Activated T-cell treated with anti-CD3 and anti-CD28 coated beads for 1 hour (primary cell): ENCODE measurements around the gene BTBD18.

Source experiments
- DNase-seq: peaks from one replicate; pipeline ENCODE4 v3.0.0-alpha.2; 2020; ENCODE audit warnings: low read depth

Gene BTBD18

DNA sequence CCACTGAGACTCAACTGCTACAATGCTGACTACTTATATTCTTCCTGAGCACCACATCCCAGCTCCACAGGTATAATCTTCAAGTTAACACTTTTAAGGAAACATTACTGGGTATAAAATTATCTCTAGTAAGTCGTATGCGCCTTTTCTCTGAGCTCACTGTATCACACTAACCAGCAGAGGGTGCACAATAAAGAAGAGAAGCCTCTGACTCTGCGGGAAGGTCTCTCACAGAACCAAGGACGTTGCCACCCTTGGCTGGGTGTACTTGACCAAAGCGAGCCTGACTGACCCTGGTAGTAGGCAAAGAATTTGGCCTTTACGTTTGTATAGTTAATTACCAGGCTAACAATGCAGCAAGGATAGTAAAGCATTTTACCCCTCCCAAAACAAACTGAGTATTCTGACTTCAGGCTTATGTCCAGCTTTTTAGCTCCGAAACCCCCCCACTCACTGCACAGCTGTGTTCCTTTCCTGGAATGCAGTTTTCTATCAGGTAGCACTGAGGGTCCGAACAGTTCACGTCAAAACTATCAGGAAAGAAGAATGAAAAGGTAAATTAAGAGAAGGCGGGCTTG lies at the start of gene BTBD18:
BTBD18 (minus strand) TSS at position 144 of the 578 bp plus-strand sequence. CDS start 631 bp downstream, outside the sequence.
- DNase-seq: no peak

- DNase-seq: no peak
Measured at GRCh38 chr11:57801183-57801485, 49.5 kb upstream of the BTBD18 start.

GRCh38 chr11:57800444-57801182 lies 49.0 kb upstream of the BTBD18 start:
- no peak for DNase-seq

- no peak for DNase-seq
Measured at GRCh38 chr11:57798905-57799559, 47.4 kb upstream of the BTBD18 start.

- no peak for DNase-seq
Measured at GRCh38 chr11:57793351-57794115, 41.9 kb upstream of the BTBD18 start.

DNA sequence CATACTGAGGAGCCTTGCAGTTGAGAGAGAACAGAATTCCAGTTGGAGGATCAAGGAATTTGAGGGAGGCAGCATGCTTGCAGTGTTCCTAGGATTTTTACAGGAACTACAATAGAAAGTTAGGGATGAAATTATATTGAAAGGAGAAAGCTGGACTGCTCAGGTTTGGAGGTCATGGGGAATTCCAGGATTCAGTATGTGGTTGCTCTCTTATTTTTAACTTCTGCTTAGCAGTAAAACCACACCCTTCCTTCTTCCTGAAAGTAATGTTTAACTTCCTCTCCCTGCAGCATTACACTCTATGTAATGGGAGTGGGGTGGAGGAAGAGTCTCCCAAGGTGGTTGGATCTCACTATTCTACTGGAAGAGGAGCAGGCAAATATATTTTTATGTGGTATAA lies 41.3 kb upstream of the BTBD18 start:
- no peak for DNase-seq

GRCh38 chr11:57792060-57792541 lies 40.5 kb upstream of the BTBD18 start:
- DNase-seq: peak; percentile 83

- DNase-seq: no peak
Measured at GRCh38 chr11:57791321-57792059, 39.9 kb upstream of the BTBD18 start.

DNA sequence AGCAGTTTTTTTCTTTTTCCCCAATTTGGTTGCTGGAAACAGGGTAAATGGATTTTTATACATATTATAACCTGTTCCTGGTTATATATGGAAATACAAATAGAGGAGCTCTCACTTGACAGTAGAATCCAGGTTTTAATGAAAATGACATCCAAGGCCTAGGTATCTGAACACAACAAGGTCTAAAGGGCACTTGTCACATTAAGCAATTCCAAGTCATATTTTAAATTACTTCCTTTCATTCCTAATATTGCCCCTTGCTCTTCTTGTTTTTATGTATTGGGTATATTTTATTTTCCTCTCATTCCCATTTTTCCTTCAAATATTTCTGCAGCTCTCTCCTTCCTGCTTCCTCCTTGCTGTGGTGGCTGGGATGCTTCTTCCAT lies 37.1 kb upstream of the BTBD18 start:
- no peak for DNase-seq

DNA sequence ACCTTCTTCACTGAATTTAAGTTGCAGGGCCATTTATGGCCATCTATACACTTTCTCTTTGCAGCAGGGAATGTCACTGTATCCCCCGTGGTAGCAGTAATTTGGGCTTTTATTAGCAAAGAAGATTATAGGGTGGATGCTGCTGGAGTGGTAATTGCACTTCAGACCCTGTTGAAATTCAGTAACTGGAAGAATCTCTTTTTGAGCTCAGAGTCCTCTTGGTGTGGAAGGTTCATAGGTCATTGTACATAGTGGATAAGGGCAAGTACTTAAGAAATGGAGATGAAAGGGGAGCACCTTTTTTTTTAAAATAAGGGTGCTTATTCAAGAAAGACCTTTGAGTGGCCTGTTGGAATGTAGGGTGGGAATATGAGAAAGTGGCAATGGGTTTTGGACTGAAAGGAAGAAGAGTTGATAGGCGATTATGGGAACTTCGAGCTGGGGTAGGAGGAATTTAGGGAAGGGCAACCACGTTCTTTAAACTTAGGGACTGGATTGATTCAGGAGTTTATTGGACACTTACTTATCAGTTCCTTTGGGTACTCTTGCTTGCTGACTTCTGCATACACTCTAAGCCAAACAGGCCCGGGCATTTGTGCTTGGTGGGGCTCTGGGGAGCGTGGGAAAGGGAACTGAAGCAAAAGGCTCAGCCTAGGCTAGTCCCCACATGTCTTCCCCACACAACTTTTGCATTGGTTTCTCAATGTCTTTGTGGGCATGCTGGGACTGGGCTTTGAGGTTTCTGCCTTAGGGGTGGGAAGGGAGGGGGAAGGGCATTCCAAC lies 36.5 kb upstream of the BTBD18 start:
- no peak for DNase-seq

GRCh38 chr11:57787006-57787604 lies 35.5 kb upstream of the BTBD18 start:
- no peak for DNase-seq

DNA sequence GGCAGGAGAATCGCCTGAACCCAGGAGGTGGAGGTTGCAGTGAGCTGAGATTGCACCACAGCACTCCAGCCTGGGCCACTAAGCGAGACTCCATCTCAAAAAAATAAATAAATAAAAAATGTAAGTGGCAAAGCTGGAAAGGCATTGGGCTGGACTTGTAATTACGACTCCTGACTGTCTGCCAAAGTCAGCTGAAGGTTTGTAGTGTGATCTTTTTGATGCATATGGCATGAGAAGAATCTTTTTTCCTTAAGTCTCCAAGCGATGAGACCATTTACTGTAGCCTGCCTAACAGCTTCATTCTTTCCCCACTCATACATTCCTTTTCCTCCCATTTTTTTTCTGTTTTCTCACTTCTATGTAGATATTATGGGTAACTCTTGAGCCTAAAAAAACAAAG lies 34.8 kb upstream of the BTBD18 start:
- DNase-seq: no peak

- no peak for DNase-seq
Measured at GRCh38 chr11:57785072-57785471, 33.5 kb upstream of the BTBD18 start.

DNA sequence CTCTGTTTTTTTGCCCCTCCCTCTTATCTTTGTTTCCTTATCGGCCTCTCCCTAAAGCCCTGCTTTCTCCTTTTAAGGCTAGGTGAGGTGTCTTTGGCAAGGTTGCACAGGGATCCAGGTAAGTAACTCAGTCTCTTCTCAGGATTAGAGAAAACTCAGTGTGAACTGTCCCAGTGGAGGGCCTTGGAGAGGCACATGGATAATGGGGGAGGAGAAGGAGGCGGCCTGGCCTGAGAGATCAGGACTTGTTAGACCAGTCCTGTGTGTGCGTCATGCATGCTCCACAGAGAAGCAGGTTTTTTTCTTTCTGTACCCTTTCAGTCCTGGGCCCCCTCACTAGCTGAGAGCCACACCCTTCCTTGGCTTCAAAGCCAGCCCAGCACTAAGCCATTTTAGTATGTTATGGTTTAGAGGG lies 29.9 kb upstream of the BTBD18 start:
- DNase-seq: no peak

DNA sequence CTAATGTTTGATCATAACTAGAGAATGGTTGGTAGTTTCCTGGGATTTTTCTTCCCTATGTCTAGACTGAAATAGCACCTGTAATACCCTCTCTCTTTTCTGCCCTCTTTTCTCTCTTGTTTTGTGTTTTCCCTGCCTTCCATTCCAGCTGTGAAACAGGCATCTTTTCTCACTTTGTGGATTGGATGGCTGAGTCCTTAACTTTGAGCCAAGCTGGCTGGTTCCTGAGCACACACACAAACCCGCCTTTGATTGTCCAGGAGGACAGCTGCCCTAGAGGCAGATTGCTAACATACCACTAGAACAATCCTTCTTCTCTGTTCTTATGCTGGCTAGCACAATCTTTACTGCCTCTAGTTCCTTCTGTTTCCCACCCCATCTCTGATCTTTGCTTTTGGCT lies 27.7 kb upstream of the BTBD18 start:
- no peak for DNase-seq

- DNase-seq: no peak
Measured at GRCh38 chr11:57778318-57779037, 26.9 kb upstream of the BTBD18 start.

- no peak for DNase-seq
Measured at GRCh38 chr11:57777969-57778317, 26.3 kb upstream of the BTBD18 start.

DNA sequence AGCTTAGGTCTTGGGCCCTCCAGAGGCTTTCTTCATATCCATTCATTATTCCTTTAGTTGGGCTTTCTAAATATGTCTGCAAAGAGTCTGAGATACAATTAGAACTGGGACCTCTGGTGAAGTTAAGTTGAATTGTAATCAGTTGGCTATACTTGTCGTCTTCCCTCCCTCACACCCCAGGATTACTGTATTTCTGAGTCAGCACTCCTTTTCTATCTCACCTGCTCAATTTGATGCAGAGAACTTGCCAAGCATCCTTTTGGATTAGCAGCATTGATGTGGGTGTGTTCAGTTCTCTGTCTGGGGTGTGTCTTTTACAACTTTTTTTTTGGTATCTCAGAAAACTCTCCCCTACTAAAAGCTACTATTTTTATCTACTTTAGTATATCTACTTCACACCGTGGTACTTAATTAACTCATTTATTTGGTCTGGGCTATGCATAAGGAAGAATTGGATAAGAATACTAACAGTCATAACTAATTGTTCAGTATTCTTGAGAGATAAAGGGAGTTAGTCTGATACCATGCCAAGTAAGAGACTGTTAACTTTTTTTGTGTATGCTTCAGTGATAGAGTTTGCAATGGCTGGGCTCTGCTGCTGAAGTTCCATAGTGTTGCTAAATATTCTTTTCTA lies 25.1 kb upstream of the BTBD18 start:
- DNase-seq: no peak

GRCh38 chr11:57776031-57776521 lies 24.5 kb upstream of the BTBD18 start:
- DNase-seq: no peak
